ENCODE measurements around the gene PET117.

- TF ChIP-seq POLR2AphosphoS5 (IDR thresholded peaks at IDR 0.05) (peak in 1 of 3 donors; percentile 18), CTCF (IDR thresholded peaks at IDR 0.05) (no peak), EP300 (IDR thresholded peaks at IDR 0.05; ENCODE audit: low read depth) (no peak)
Measured at GRCh38 chr20:18133962-18134361, 3.7 kb upstream of the PET117 start.
